ENCODE results near the gene EPHA4.
A peak's percentile ranks its signal among the peaks of the same experiment; 100 is the strongest.

Gene EPHA4

GRCh38 chr2:221473451-221473850 lies 98.7 kb downstream of the EPHA4 start:
- no peak for DNase-seq (ENCODE audit: low read depth)

GRCh38 chr2:221468317-221468716 lies 103.8 kb downstream of the EPHA4 start:
- no peak for DNase-seq (ENCODE audit: low read depth)

- DNase-seq (ENCODE audit: low read depth) = peak; percentile 76
These were observed 104.5 kb downstream of the EPHA4 start for GRCh38 chr2:221467610-221468009.

- no peak for DNase-seq (ENCODE audit: low read depth)
These were observed 105.4 kb downstream of the EPHA4 start for GRCh38 chr2:221466744-221467143.

- no peak for DNase-seq (ENCODE audit: low read depth)
These were observed 106.3 kb downstream of the EPHA4 start for GRCh38 chr2:221465776-221466175.

- DNase-seq (ENCODE audit: low read depth) = no peak
These were observed 107.1 kb downstream of the EPHA4 start for GRCh38 chr2:221464971-221465370.

GRCh38 chr2:221463241-221463896 lies 108.7 kb downstream of the EPHA4 start:
- no peak for DNase-seq (ENCODE audit: low read depth)

- DNase-seq (ENCODE audit: low read depth) = no peak
These were observed 110.2 kb downstream of the EPHA4 start for GRCh38 chr2:221461901-221462300.

GRCh38 chr2:221460136-221460535 lies 112.0 kb downstream of the EPHA4 start:
- DNase-seq (ENCODE audit: low read depth) = no peak

GRCh38 chr2:221458578-221458977 lies 113.5 kb downstream of the EPHA4 start:
- DNase-seq (ENCODE audit: low read depth) = no peak

- DNase-seq (ENCODE audit: low read depth) = no peak
These were observed 116.9 kb downstream of the EPHA4 start for GRCh38 chr2:221455214-221455613.

- no peak for DNase-seq (ENCODE audit: low read depth)
These were observed 117.5 kb downstream of the EPHA4 start for GRCh38 chr2:221454459-221455105.

- DNase-seq (ENCODE audit: low read depth) = no peak
These were observed 120.0 kb downstream of the EPHA4 start for GRCh38 chr2:221451862-221452788.

- no peak for DNase-seq (ENCODE audit: low read depth)
These were observed 121.8 kb downstream of the EPHA4 start for GRCh38 chr2:221450280-221450679.

- DNase-seq (ENCODE audit: low read depth) = no peak
These were observed 122.7 kb downstream of the EPHA4 start for GRCh38 chr2:221449406-221449805.

- no peak for DNase-seq (ENCODE audit: low read depth)
These were observed 123.2 kb downstream of the EPHA4 start for GRCh38 chr2:221448844-221449390.

- DNase-seq (ENCODE audit: low read depth) = no peak
These were observed 123.9 kb downstream of the EPHA4 start for GRCh38 chr2:221448057-221448843.

GRCh38 chr2:221447310-221447709 lies 124.8 kb downstream of the EPHA4 start:
- DNase-seq (ENCODE audit: low read depth) = no peak

GRCh38 chr2:221446140-221446539 lies 126.0 kb downstream of the EPHA4 start:
- no peak for DNase-seq (ENCODE audit: low read depth)

- peak; percentile 38 for DNase-seq (ENCODE audit: low read depth)
These were observed 128.0 kb downstream of the EPHA4 start for GRCh38 chr2:221444106-221444505.

GRCh38 chr2:221443645-221444044 lies 128.5 kb downstream of the EPHA4 start:
- DNase-seq (ENCODE audit: low read depth) = peak; percentile 76

GRCh38 chr2:221442128-221442527 lies 130.0 kb downstream of the EPHA4 start:
- no peak for DNase-seq (ENCODE audit: low read depth)
